HepG2 (cell line): ENCODE results near the gene ZNF845. TPM values are rescaled to one million over a fixed set of nuclear protein-coding genes. Genes with fewer than 3 reads are reported as not detected.

ENCODE experiments used
- ARID5B ChIP-seq: IDR thresholded peaks from 2 replicates; pipeline ENCODE4 v1.4.0; 2020; ENCODE audit warnings: mild to moderate bottlenecking, missing genetic modification reagents
- ATF4 ChIP-seq, 2 experiments: fragments of 450-650 bp in 1 of 2; sonication (generic) in 1 of 2; formaldehyde crosslinking; IDR thresholded peaks; 2 replicates each; pipeline versions ENCODE4 v1.5.0 to v1.8.0; 2020 to 2022; ENCODE audit warnings: mild to moderate bottlenecking in 1 of 2, missing genetic modification reagents in 1 of 2
- BORCS8-MEF2B ChIP-seq: sonication (generic); formaldehyde crosslinking; IDR thresholded peaks from 2 replicates; pipeline ENCODE4 v1.8.0; 2022; ENCODE audit warnings: mild to moderate bottlenecking, missing genetic modification reagents
- HES4 ChIP-seq: sonication (generic); formaldehyde crosslinking; IDR thresholded peaks from 2 replicates; pipeline ENCODE4 v1.9.0; 2021; ENCODE audit warnings: mild to moderate bottlenecking, missing genetic modification reagents, borderline replicate concordance
- IRF2 ChIP-seq: IDR thresholded peaks from 2 replicates; pipeline ENCODE4 v1.6.1; 2018; ENCODE audit warnings: missing genetic modification reagents, missing compliant biosample characterization
- PHF5A ChIP-seq: IDR thresholded peaks from one replicate; pipeline ENCODE4 v1.6.1; 2018; ENCODE audit warnings: low read depth, missing genetic modification reagents; ENCODE audit not compliant: unreplicated experiment
- SIX1 ChIP-seq: sonication (generic); formaldehyde crosslinking; IDR thresholded peaks from 2 replicates; pipeline ENCODE4 v1.4.0; 2020; ENCODE audit warnings: missing genetic modification reagents, borderline replicate concordance
- SRSF4 ChIP-seq: fragments of 200-400 bp; formaldehyde crosslinking; IDR thresholded peaks from one replicate; pipeline ENCODE4 v1.6.1; 2018; ENCODE audit warnings: mild to moderate bottlenecking, low read depth, low read length, moderate library complexity; ENCODE audit not compliant: poor library complexity, severe bottlenecking
- THAP11 ChIP-seq: IDR thresholded peaks from 2 replicates; pipeline ENCODE4 v1.6.1; 2016; ENCODE audit warnings: missing biosample characterization, missing genetic modification reagents
- ZFP91 ChIP-seq: sonication (generic); formaldehyde crosslinking; IDR thresholded peaks from 2 replicates; pipeline ENCODE4 v1.9.0; 2022; ENCODE audit warnings: missing genetic modification reagents, mild to moderate bottlenecking, borderline replicate concordance
- ZNF136 ChIP-seq: sonication (generic); formaldehyde crosslinking; IDR thresholded peaks from 2 replicates; pipeline ENCODE4 v1.8.1; 2022; ENCODE audit warnings: low read depth, mild to moderate bottlenecking, moderate library complexity, missing genetic modification reagents
- ZNF256 ChIP-seq: sonication (generic); formaldehyde crosslinking; conservative IDR thresholded peaks from 2 replicates; pipeline ENCODE4 v1.4.0; 2020; ENCODE audit warnings: missing genetic modification reagents
- ZNF292 ChIP-seq: sonication (generic); formaldehyde crosslinking; IDR thresholded peaks from 2 replicates; pipeline ENCODE4 v1.8.1; 2022; ENCODE audit warnings: mild to moderate bottlenecking, low read depth, missing genetic modification reagents, borderline replicate concordance
- ZNF407 ChIP-seq: sonication (generic); formaldehyde crosslinking; IDR thresholded peaks from one replicate; pipeline ENCODE4 v1.5.1; 2020; ENCODE audit warnings: mild to moderate bottlenecking, missing genetic modification reagents; ENCODE audit errors: not compliant biosample characterization
- polyA plus RNA-seq, 8 experiments: library from polyadenylated mRNA; depleted of rRNA in 3 of 8; stranded (reverse) in 7 of 8; unstranded in 1 of 8; fragments of >200 nt; fragmentation: Illumina TruSeq in 4 of 8; extraction: Trizol in 4 of 8; gene quantifications; 2 replicates each; pipeline versions ENCODE4 v1.2.1 to v1.2.3, GENCODE V29; 2011 to 2016; ENCODE audit warnings: low read depth in 4 of 8, missing spikeins in 1 of 8, mixed read lengths in 1 of 8; ENCODE audit not compliant: insufficient read depth in 1 of 8
- total RNA-seq, 5 experiments: library from RNA; depleted of rRNA; stranded (reverse); fragments of >200 nt; fragmentation: Illumina TruSeq; extraction: Trizol; gene quantifications; 2 replicates each; pipeline ENCODE4 v1.2.3, GENCODE V29; 2016; ENCODE audit warnings: low read depth in 1 of 5

ZNF845 gene
- total and polyA plus RNA-seq, 2 of the 13 experiments (the other 11 are each of a cell fraction or from before 2014, with no cell fraction given), result 1.7 to 9.6 TPM

- TF ChIP-seq ARID5B (CRISPR knock-in tag), result 0 out of 2 replicates have a peak, but pooled peaks have one; percentile 3
- TF ChIP-seq ZFP91, result no peak
- peak; percentile 69; the same call in 1 of the 2 replicates for TF ChIP-seq ZNF292
- TF ChIP-seq SRSF4, result no peak
- no peak for TF ChIP-seq SIX1 (CRISPR knock-in tag)
- no peak for TF ChIP-seq IRF2 (CRISPR knock-in tag)
- no peak for TF ChIP-seq THAP11 (CRISPR knock-in tag)
- no peak for TF ChIP-seq BORCS8-MEF2B
- no peak for TF ChIP-seq ATF4 (CRISPR knock-in tag; IDR thresholded peaks at IDR 0.05)
- TF ChIP-seq PHF5A (CRISPR knock-in tag), result no peak
- TF ChIP-seq HES4 (CRISPR knock-in tag), result no peak
- no peak for TF ChIP-seq ZNF136 (CRISPR knock-in tag)
- no peak for TF ChIP-seq ZNF407 (CRISPR knock-in tag)
- TF ChIP-seq ZNF256, result no peak
Observed at GRCh38 chr19:53394522-53394973, 61.0 kb downstream of the ZNF845 start (continued).
